Activated naive CD4-positive, alpha-beta T cell treated with anti-CD3 and anti-CD28 coated beads, Interleukin-2, amount 50 U/mL, for 72 hours (primary cell): ENCODE results near the gene AHI1. TPM values are rescaled to one million over a fixed set of nuclear protein-coding genes. Genes with fewer than 3 reads are reported as not detected.
"Not testable (repeated sequence)": the region's sequence is repeated elsewhere in the genome, so short reads cannot be mapped to it uniquely, and the experiment has no call there.

ENCODE experiments used
- ATAC-seq, 2 donors: fragments of 150-1000 bp; cut with Tn5 transposase; 2 replicates each; pipeline ENCODE4 v1.10.0; 2021; ENCODE audit warnings: mild to moderate bottlenecking in 2 of 2, moderate library complexity in 2 of 2
- DNase-seq, 2 donors: peaks; one replicate each; pipeline ENCODE4 v3.0.0; 2021 to 2022; ENCODE audit warnings: low spot score in 2 of 2
- H3K27ac Mint-ChIP-seq, 2 donors: one replicate each; pipeline ENCODE4 v1.8.0; 2022; ENCODE audit warnings: mild to moderate bottlenecking in 2 of 2, mixed read lengths in 2 of 2
- H3K36me3 Mint-ChIP-seq, 2 donors: one replicate each; pipeline ENCODE4 v1.8.0; 2022; ENCODE audit warnings: mixed read lengths in 2 of 2
- H3K9me3 Mint-ChIP-seq, 2 donors: one replicate each; pipeline ENCODE4 v1.8.0; 2022; ENCODE audit warnings: mixed read lengths in 2 of 2
- total RNA-seq, 2 donors: library from RNA; stranded (reverse); gene quantifications; one replicate each; pipeline ENCODE4 v1.2.3, GENCODE V29; 2022

Gene AHI1
- total RNA-seq, 2 donors from 2014 or later, result 34.6 to 38.5 TPM

DNA sequence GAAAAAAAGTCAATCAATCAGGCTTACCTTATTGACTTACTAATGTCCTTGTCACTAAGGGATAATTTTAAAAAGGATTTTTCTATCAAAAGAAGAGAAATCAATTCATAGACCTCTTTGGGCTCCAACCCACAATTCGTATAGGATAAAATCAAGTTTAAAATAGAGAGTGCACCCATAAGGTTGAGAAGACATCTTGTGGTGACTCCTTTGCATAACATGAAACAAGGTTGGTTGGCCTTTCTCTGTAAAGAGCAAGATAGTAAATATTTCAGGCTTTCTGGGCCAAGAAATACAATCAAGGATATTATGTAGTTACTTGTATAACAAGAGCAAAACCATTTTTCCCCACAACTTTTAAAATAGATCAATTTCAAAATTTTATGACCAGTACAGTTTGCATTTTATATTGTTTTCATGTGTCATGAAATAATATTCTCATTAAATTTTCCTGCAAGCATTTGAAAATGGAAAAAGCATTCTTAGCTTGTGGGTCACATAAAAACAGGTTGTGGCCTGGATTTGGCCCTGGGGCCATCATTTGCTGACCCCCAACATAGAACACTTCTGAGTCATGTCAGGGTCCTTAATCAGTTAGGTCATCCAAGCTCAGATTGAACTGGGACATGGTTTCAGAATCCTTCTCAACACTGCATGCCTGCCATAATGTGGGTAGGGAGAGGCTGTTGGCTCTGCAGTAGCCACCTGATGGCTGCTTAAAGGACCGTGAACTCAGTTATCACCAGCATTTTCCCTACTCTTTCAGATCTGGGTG is 239.7 kb downstream of the AHI1 start:
- no peaks in the 10 kb centered on the region for H3K36me3 Mint-ChIP-seq
- no peak for ATAC-seq
- no peak overlapping the region for H3K27ac Mint-ChIP-seq
- no peak for DNase-seq
- H3K9me3 Mint-ChIP-seq, result no peaks in the 10 kb centered on the region

- Mint-ChIP-seq H3K36me3 (no peaks in the 10 kb centered on the region), H3K9me3 (no peaks in the 10 kb centered on the region), H3K27ac (no peak overlapping the region)
- DNase-seq (no peak), ATAC-seq (no peak)
Measured at GRCh38 chr6:135256866-135257265, 240.7 kb downstream of the AHI1 start.

DNA sequence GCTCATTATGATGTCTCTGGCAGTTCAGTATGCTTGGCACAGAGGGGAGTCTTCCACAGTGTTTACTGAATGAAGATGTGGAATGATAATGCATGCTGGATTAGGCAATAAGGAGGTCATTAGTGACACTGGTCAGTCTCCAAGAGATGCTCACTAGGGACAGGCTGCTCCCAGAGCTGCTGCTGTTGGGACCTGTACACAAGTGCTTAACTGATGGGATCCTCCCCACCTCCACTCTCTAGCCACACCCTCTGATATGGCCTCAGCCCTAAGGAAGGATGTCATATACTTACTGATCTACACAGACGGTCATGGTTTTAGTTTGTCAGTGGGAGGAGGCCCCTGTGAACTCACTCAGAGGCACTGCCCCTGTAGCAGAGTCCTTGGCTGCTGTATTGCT is 243.1 kb downstream of the AHI1 start:
- Mint-ChIP-seq H3K27ac (no peak overlapping the region), H3K9me3 (no peaks in the 10 kb centered on the region), H3K36me3 (no peaks in the 10 kb centered on the region)
- no peak for ATAC-seq
- DNase-seq, result no peak

DNA sequence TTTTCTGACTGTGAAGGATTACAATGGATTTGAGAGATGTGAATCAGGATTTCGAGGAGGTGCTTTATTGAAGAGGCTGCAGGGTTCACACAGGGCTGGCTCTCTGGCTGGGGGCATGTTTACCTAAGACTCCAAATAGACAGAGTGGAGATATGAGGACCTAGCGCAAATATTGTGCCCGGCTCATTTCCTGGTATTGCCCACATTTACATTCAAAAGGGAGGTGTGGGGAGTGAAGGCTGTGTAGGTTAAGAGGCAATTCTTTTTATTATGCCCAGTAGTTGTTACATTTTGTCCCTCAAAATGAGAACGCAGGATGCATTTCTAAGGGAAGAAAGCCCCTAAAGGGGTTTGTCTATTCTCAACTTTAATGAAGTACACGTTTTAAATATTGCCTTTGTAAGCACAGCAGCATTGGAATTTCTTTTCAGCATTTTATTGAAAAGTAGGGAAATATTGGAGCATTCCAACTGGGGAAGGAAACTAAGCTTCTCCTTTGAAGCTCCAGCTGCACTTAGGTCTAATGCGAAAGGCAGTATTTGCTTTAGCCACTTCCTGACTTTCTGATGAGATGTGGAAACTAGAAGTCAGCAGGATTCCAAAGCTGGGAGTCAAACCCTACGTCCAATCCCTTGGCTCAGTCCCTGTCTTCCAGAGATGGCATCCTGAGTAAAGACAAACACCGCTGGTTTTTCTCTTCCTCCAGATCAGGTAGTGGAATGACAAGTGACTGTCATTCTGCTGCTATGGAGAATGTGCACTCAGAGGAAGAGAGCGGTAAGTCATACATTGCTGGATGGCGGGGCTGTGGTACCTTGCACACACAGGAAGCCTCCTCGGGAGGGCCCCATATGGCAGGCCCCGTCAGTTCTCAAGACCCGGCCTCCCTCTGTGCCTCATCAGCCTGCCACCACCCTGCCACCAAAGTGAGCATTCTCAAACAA is 245.8 kb downstream of the AHI1 start:
- H3K9me3 Mint-ChIP-seq, result no peaks in the 10 kb centered on the region
- H3K27ac Mint-ChIP-seq, result no peak overlapping the region
- no peaks in the 10 kb centered on the region for H3K36me3 Mint-ChIP-seq
- DNase-seq, result no peak
- peak; percentile 43 to 64 for ATAC-seq

DNA sequence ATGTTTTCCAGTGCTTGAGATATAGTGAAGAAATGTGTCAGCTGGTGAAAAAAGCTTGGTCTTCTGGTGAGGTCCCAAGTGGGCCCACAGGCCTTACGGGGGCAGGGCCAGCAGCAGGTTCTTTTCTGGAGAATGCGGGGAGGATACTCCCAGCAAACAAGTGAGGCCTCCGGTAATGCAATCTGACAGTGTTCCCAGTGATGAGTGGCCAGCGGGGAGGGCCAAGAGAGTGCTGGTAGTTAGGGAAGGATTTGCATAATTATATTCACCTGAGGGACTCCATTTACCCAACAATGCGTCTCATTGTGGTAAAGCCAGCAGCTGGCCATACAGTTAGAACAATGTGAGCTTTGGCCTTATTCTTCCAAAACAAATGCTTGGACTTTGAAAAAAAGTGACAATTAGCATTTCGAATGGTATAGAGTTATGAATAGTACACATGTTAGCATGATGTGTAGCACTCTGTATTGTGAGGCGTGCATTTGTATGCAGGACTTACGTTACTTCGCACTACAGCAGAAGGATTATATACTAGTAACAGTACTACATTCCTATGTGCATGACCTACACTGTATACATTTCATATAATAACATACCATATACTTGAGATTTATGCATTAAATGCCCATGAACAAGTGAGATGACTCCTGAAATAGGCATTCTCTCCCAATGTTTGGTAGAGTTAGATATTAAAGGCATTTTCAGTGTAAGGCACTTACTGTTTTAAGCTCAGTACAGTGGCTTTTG is 246.6 kb downstream of the AHI1 start:
- no peak for DNase-seq
- Mint-ChIP-seq H3K9me3 (no peaks in the 10 kb centered on the region), H3K27ac (no peak overlapping the region), H3K36me3 (no peaks in the 10 kb centered on the region)
- ATAC-seq, result no peak

DNA sequence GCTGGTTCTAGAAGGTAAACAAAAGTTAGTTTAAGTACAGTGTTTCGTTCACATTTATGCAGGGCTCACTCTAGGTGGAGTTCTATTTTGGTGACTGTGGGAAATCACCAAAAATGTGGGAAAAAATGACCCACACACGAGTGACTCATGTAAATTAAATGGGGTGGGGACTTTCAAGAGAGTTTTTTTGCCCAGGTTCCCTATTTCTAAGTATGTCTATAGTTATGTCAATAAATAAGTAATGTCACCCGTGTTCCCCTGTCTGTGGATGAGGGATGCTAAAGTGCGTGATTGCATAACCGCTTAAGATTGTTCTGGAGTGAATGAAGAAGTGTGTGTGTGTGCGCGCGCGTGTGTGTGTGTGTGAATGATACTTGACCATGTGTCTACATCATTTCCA is 247.3 kb downstream of the AHI1 start:
- no peak for DNase-seq
- no peak for ATAC-seq
- no peaks in the 10 kb centered on the region for H3K9me3 Mint-ChIP-seq
- H3K27ac Mint-ChIP-seq, result no peak overlapping the region
- no peaks in the 10 kb centered on the region for H3K36me3 Mint-ChIP-seq

- ATAC-seq, DNase-seq, H3K36me3 Mint-ChIP-seq, H3K27ac Mint-ChIP-seq, H3K9me3 Mint-ChIP-seq: not testable (repeated sequence)
Measured at GRCh38 chr6:135246412-135247012, 251.0 kb downstream of the AHI1 start.

- ATAC-seq (no peak), DNase-seq (no peak)
- Mint-ChIP-seq H3K27ac (no peak overlapping the region), H3K36me3 (no peaks in the 10 kb centered on the region), H3K9me3 (no peaks in the 10 kb centered on the region)
Measured at GRCh38 chr6:135244805-135245204, 252.7 kb downstream of the AHI1 start.

DNA sequence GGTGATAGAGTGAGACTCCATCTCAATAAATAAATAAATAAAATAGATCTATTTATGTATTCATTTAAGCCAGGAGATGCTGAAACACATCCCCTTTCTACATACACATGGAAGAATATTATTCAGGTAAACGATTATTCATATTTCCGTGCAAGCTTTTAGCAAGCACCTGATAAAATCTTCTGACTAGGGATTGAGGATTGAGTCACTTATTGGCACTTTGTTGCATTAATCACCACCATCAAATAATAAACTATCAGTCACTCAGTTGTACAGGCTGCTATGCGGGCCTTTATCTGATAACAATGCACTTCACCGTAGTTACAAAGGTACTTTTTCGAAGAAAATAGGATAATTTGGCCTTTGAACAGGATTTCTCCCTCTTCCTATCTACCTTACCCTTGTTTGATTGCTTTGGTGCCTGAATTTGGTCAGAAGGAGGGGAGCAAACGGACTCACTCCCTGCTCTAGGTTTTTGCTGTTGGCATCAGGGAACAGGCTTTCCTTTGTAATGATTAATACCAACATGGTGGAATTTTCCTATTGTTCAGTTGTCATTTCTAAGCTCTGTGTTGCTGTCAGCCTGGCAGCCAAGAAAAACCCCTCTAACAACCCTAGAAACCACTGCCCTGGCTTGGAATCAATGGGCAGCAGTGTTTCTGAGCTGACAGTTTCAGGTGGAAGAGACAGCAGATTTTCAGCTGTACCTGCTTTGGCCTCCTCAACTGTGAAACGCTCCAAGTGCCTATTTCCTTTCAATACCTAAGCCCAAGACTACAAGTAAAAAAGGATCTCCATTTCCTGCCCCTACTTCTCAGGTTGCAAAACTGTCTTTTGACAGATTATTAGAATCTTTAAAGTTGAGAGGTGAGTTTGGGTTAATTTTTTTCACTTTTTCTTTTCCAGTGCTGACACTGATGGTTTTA is 253.4 kb downstream of the AHI1 start:
- DNase-seq, result no peak
- H3K9me3 Mint-ChIP-seq, result no peaks in the 10 kb centered on the region
- no peaks in the 10 kb centered on the region for H3K36me3 Mint-ChIP-seq
- ATAC-seq, result no peak
- no peak overlapping the region for H3K27ac Mint-ChIP-seq

- DNase-seq (no peak), ATAC-seq (no peak)
- Mint-ChIP-seq H3K36me3 (no peaks in the 10 kb centered on the region), H3K27ac (no peak overlapping the region), H3K9me3 (no peaks in the 10 kb centered on the region)
Measured at GRCh38 chr6:135240711-135241110, 256.8 kb downstream of the AHI1 start.

DNA sequence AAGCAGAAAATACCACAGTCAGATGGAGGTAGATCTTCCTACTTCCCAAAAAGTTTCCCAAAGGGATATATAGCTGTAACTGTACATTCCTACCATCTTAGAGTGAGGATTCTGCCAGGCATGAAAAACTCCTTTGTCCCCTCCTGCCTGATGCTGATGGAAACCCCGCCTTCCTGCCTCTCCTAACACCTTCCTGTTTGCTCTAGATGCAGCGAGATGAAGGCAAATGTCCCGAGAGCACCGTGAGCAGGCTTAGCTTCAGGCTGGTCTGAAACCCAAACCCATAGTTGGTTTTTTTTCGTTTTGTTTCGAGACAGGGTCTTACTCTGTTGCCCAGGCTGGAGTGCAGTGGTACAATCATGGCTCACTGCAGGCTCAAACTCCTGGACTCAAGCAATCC is 260.8 kb downstream of the AHI1 start:
- no peaks in the 10 kb centered on the region for H3K9me3 Mint-ChIP-seq
- no peaks in the 10 kb centered on the region for H3K36me3 Mint-ChIP-seq
- ATAC-seq (no peak), DNase-seq (no peak)
- H3K27ac Mint-ChIP-seq, result no peak overlapping the region

DNA sequence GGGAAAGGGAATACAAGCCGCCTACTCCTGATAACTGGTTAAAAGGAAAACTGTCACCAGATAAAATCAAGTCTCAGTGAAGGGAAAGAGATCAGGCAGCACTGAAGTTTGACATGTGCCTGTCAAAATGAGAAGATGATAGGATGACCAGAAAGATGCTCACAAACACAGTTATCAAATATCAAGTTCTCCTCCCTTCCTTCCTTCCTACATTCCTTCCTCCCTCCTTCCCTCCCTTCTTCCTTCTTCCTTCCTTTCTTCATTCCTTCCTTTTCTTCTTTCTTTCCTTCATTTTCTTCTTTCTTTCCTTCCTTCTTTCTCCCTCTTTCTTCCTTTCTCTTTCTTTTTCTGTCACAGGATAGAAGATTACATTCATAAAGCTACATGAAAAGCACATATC is 261.2 kb downstream of the AHI1 start:
- DNase-seq, result no peak
- no peak overlapping the region for H3K27ac Mint-ChIP-seq
- H3K36me3 Mint-ChIP-seq, result no peaks in the 10 kb centered on the region
- no peaks in the 10 kb centered on the region for H3K9me3 Mint-ChIP-seq
- ATAC-seq, result no peak

DNA sequence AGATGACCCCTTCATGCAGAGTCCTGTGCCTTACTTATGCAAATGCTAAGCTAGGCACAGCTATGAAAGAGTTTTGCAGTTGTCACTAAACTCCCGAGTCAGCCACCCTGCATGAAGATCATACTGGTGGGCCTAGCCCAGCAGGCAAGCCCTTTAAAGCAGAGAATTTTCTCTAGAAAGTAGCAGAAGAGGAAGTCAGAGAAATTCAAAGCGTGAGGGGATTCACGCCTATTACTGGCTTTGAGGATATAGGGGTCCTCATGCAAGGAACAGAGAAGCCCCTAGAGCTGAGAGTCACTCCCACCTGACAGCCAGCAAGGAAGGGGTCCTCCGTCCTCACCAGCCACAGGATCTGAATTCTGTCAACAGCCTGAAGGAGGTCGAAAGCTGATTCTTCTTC is 261.8 kb downstream of the AHI1 start:
- H3K27ac Mint-ChIP-seq, result no peak overlapping the region
- no peak for DNase-seq
- H3K36me3 Mint-ChIP-seq, result no peaks in the 10 kb centered on the region
- H3K9me3 Mint-ChIP-seq, result no peaks in the 10 kb centered on the region
- ATAC-seq, result no peak

- H3K9me3 Mint-ChIP-seq, result no peaks in the 10 kb centered on the region
- ATAC-seq, result no peak
- no peaks in the 10 kb centered on the region for H3K36me3 Mint-ChIP-seq
- no peak for DNase-seq
- H3K27ac Mint-ChIP-seq, result no peak overlapping the region
Measured at GRCh38 chr6:135234492-135234780, 263.1 kb downstream of the AHI1 start.

DNA sequence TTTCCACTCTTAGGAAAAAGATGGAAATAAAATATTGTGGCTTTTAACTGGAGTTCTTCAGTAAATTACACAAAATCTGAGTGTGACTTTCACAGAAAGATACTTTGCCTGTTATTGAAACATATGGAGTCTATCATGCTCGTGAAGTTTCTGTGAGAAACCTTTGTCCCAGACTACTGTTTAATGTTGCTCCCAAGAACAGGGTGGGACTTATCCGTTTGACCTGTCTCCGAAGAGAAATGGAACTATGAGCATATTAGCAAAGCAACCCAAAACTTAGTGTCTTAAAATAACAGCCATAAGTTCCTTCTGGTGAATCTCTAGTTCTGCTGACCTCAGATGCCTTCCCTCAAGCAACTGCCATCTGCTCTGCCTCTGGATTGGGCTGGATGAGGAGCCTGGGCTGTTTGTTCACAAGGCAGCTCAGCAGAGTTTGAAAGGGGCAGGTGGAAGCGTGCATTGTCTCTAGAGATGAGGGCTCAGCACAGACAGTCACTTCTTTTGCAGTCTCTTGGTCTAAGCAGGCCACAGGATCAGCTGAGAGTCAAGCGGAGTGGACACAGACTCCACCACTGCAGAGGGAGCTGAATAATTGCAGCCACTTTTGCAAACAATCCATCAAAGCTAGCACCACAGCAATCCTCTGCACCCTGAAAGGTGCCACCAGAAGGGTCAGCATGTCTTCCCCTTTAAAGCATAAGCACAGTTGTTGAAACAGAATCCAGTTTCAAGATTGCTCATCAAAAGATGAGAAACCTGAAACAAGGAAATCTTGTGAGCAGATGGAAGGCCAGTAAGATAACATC is 263.7 kb downstream of the AHI1 start:
- peak in 1 of 2 donors; percentile 38 for ATAC-seq
- no peaks in the 10 kb centered on the region for H3K9me3 Mint-ChIP-seq

More for the DNA sequence above, 263.7 kb downstream of the AHI1 start:
- DNase-seq, result no peak
- no peak overlapping the region for H3K27ac Mint-ChIP-seq
- no peaks in the 10 kb centered on the region for H3K36me3 Mint-ChIP-seq
